ENCODE results near the gene CTAGE15. TPM values are rescaled to one million over a fixed set of nuclear protein-coding genes. Genes with fewer than 3 reads are reported as not detected.
"Not testable (repeated sequence)": the region's sequence is repeated elsewhere in the genome, so short reads cannot be mapped to it uniquely, and the experiment has no call there.

The CTAGE15 gene
- total RNA-seq, 1 experiment from 2014 or later = 1.2 TPM

GRCh38 chr7:143620058-143620457 lies 48.5 kb downstream of the CTAGE15 start:
- POLR2A ChIA-PET; DNase-seq (ENCODE audit: low read depth, low spot score); H3K27me3 ChIP-seq (ENCODE audit: insufficient read depth, low read length); H2AFZ ChIP-seq (ENCODE audit: low read depth, low read length, poor library complexity, severe bottlenecking); H3K27ac ChIP-seq (ENCODE audit: low read depth, low read length); H3K4me1 ChIP-seq (ENCODE audit: control insufficient read depth in 1 of 2, insufficient read depth in 2 of 2, low read length in 2 of 2); H4K20me1 ChIP-seq (ENCODE audit: insufficient read depth); H3K79me2 ChIP-seq (ENCODE audit: insufficient read depth, low read length); intact Hi-C loops (cut with micrococcal nuclease); H3K9me3 ChIP-seq (ENCODE audit: control insufficient read depth in 1 of 2, insufficient read depth in 1 of 2, low read depth in 1 of 2, low read length in 2 of 2); RAD21 ChIA-PET (ENCODE audit: low non-redundant PET in 1 of 2, low total read pairs in 2 of 2, uncharacterized antibody in 2 of 2, unreplicated experiment in 2 of 2); BruUV-seq (replicated peaks); H3K9ac ChIP-seq (ENCODE audit: low read length); H3K9me2 ChIP-seq (ENCODE audit: insufficient read depth); CTCF ChIA-PET; H3K4me2 ChIP-seq (ENCODE audit: low read length); H3K4me3 ChIP-seq (replicated peaks in 1 of 2; ENCODE audit: low read depth in 1 of 2, low read length in 2 of 2); H3K36me3 ChIP-seq (ENCODE audit: control insufficient read depth in 1 of 2, insufficient read depth in 2 of 2, low read length in 2 of 2): not testable (repeated sequence)
- peak; percentile 56 for ATAC-seq

- BruUV-seq (replicated peaks); CTCF ChIA-PET; H3K36me3 ChIP-seq (ENCODE audit: control insufficient read depth in 1 of 2, insufficient read depth in 2 of 2, low read length in 2 of 2); POLR2A ChIA-PET; H4K20me1 ChIP-seq (ENCODE audit: insufficient read depth); H3K9me2 ChIP-seq (ENCODE audit: insufficient read depth); H3K4me1 ChIP-seq (ENCODE audit: control insufficient read depth in 1 of 2, insufficient read depth in 2 of 2, low read length in 2 of 2); H3K27ac ChIP-seq (ENCODE audit: low read depth, low read length); H3K4me3 ChIP-seq (replicated peaks in 1 of 2; ENCODE audit: low read depth in 1 of 2, low read length in 2 of 2); RAD21 ChIA-PET (ENCODE audit: low non-redundant PET in 1 of 2, low total read pairs in 2 of 2, uncharacterized antibody in 2 of 2, unreplicated experiment in 2 of 2); intact Hi-C loops (cut with micrococcal nuclease); H3K9me3 ChIP-seq (ENCODE audit: control insufficient read depth in 1 of 2, insufficient read depth in 1 of 2, low read depth in 1 of 2, low read length in 2 of 2); H3K4me2 ChIP-seq (ENCODE audit: low read length); H3K27me3 ChIP-seq (ENCODE audit: insufficient read depth, low read length); H3K79me2 ChIP-seq (ENCODE audit: insufficient read depth, low read length); DNase-seq (ENCODE audit: low read depth, low spot score); H2AFZ ChIP-seq (ENCODE audit: low read depth, low read length, poor library complexity, severe bottlenecking); H3K9ac ChIP-seq (ENCODE audit: low read length): not testable (repeated sequence)
- ATAC-seq = peak; percentile 96
Observed at GRCh38 chr7:143620646-143621045, 49.0 kb downstream of the CTAGE15 start, which contains the start of gene TCAF2. TSS of gene TCAF2 (plus strand) at chr7:143620974.

GRCh38 chr7:143621175-143621574 lies 49.6 kb downstream of the CTAGE15 start:
- H3K27me3 ChIP-seq (ENCODE audit: insufficient read depth, low read length); H3K9me3 ChIP-seq (ENCODE audit: control insufficient read depth in 1 of 2, insufficient read depth in 1 of 2, low read depth in 1 of 2, low read length in 2 of 2); H3K36me3 ChIP-seq (ENCODE audit: control insufficient read depth in 1 of 2, insufficient read depth in 2 of 2, low read length in 2 of 2); ATAC-seq; H3K9me2 ChIP-seq (ENCODE audit: insufficient read depth); H3K27ac ChIP-seq (ENCODE audit: low read depth, low read length); BruUV-seq (replicated peaks); intact Hi-C loops (cut with micrococcal nuclease); POLR2A ChIA-PET; H3K9ac ChIP-seq (ENCODE audit: low read length); DNase-seq (ENCODE audit: low read depth, low spot score); H3K4me2 ChIP-seq (ENCODE audit: low read length); H3K79me2 ChIP-seq (ENCODE audit: insufficient read depth, low read length); CTCF ChIA-PET; RAD21 ChIA-PET (ENCODE audit: low non-redundant PET in 1 of 2, low total read pairs in 2 of 2, uncharacterized antibody in 2 of 2, unreplicated experiment in 2 of 2); H4K20me1 ChIP-seq (ENCODE audit: insufficient read depth); H2AFZ ChIP-seq (ENCODE audit: low read depth, low read length, poor library complexity, severe bottlenecking); H3K4me1 ChIP-seq (ENCODE audit: control insufficient read depth in 1 of 2, insufficient read depth in 2 of 2, low read length in 2 of 2); H3K4me3 ChIP-seq (replicated peaks in 1 of 2; ENCODE audit: low read depth in 1 of 2, low read length in 2 of 2): not testable (repeated sequence)

DNA sequence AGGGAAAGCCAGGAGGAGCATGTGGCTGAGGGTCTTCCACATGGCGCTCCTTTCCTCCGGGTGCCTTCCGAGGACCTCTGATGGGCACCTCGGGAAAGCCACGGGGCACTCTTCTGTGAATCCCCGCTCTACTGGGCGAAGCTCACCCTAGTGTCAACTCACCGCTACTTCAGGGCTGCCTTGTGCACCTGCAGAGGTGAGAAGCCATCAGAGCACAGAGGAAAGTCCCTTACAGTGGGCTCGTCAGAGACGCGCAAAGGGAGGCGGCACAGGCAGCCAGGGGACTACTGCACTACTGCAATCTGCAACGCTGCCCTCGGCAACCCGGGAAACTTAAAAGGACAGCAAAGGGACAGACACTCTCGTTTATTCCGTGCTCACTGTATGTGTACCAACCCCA lies 50.5 kb downstream of the CTAGE15 start:
- H4K20me1 ChIP-seq (ENCODE audit: insufficient read depth); H3K9me3 ChIP-seq (ENCODE audit: control insufficient read depth in 1 of 2, insufficient read depth in 1 of 2, low read depth in 1 of 2, low read length in 2 of 2); CTCF ChIA-PET; BruUV-seq (replicated peaks); H3K4me1 ChIP-seq (ENCODE audit: control insufficient read depth in 1 of 2, insufficient read depth in 2 of 2, low read length in 2 of 2); H3K27ac ChIP-seq (ENCODE audit: low read depth, low read length); RAD21 ChIA-PET (ENCODE audit: low non-redundant PET in 1 of 2, low total read pairs in 2 of 2, uncharacterized antibody in 2 of 2, unreplicated experiment in 2 of 2); H3K9me2 ChIP-seq (ENCODE audit: insufficient read depth); intact Hi-C loops (cut with micrococcal nuclease); POLR2A ChIA-PET; H3K9ac ChIP-seq (ENCODE audit: low read length); H3K27me3 ChIP-seq (ENCODE audit: insufficient read depth, low read length); DNase-seq (ENCODE audit: low read depth, low spot score); H3K36me3 ChIP-seq (ENCODE audit: control insufficient read depth in 1 of 2, insufficient read depth in 2 of 2, low read length in 2 of 2); H3K4me3 ChIP-seq (replicated peaks in 1 of 2; ENCODE audit: low read depth in 1 of 2, low read length in 2 of 2); H3K4me2 ChIP-seq (ENCODE audit: low read length); H3K79me2 ChIP-seq (ENCODE audit: insufficient read depth, low read length); H2AFZ ChIP-seq (ENCODE audit: low read depth, low read length, poor library complexity, severe bottlenecking): not testable (repeated sequence)
- 0 out of 2 replicates have a peak, but pooled peaks have one; percentile 10 for ATAC-seq

Data from HCT116 (cell line).